Inferior parietal cortex (tissue), 1 donor: ENCODE measurements around the gene INPP5F.
"Not testable (repeated sequence)": the region's sequence is repeated elsewhere in the genome, so short reads cannot be mapped to it uniquely, and the experiment has no call there.

Experiments
- DNase-seq: peaks from one replicate; pipeline ENCODE4 v3.0.0-alpha.2; 2016; ENCODE audit errors: extremely low spot score

INPP5F gene

DNA sequence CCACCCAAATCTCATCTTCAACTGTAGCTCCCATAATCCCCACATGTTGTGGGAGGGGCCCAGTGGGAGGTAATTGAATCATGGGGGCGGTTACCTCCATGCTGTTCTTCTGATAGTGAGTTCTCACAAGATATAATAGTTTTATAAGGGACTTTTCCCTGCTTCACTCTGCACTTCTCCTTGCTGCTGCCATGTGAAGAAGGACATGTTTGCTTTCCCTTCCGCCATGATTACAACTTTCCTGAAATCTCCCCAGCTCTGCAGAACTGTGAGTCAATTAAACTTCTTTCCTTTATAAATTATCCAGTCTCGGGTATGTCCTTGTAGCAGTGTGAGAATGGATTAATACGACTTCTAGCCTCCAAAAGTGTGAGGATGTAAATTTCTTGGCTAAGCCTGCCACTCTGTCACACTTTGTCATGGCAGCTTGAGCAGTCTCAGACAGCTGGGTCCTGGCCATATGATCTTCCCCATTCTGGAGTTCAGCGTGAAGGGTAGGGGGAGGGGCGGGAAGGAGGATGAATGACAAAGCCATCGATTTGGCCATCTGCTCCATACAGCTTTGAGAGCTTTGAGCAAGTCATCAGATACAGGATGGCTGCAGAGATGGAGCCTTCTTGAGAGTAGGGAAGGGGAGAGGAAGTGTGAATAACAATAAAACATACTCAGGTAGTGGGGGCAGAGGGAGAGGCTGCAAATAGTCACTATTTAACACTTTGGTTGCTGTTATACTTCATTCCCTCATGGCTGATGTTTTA lies 19.1 kb upstream of the INPP5F start:
- no peak for DNase-seq

- not testable (repeated sequence) for DNase-seq
These were observed 18.5 kb upstream of the INPP5F start for GRCh38 chr10:119707331-119707730.

GRCh38 chr10:119710935-119711334 lies 14.9 kb upstream of the INPP5F start:
- not testable (repeated sequence) for DNase-seq

- DNase-seq = peak; percentile 40
These were observed 11.9 kb upstream of the INPP5F start for GRCh38 chr10:119713744-119714483.

GRCh38 chr10:119714484-119714816 lies 11.4 kb upstream of the INPP5F start:
- no peak for DNase-seq

DNA sequence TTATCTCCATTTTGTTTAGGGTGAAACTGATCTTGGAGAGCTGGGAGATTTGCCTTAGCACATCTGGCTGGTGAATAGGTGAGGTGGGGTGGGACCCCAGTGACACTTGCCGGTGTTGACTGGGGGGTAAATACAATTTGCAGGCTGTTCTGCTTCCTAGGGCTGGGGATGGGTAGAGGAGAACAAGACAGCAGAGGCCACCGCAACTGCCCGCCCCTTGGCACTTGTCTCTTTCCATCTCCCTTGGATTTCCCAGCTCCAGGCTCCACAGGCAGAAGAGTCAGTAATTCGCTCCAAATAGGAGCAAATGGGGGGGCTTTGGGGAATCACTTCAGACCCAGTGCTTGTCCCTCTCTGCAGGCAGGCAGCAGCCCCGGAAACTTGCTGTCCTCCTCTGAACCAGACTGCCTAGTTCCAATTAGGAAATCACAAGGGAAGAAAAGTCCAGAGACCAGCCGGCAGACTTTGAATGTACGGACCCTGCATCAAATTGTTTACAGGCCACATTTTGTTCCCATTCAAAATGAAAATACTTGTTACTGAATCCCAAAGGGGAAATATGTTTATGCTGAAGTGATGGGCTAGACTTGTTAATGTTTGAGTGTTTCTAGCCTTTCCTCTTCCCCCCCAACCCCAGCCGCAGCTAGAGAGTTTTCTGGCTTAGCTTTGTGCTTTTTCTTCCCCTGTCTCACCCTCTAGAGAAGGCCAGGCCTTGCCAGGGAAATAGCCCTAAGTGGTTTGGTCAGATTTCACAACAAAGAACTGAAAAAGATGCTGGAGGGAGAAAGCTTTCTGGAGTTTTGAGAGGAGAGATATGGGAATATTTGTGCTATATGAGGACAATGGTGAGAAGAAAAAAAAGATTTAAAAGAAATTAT lies 10.0 kb upstream of the INPP5F start:
- DNase-seq = no peak

- no peak for DNase-seq
These were observed 2.7 kb upstream of the INPP5F start for GRCh38 chr10:119723161-119723560.

GRCh38 chr10:119723624-119724023 lies 2.2 kb upstream of the INPP5F start:
- DNase-seq = no peak

DNA sequence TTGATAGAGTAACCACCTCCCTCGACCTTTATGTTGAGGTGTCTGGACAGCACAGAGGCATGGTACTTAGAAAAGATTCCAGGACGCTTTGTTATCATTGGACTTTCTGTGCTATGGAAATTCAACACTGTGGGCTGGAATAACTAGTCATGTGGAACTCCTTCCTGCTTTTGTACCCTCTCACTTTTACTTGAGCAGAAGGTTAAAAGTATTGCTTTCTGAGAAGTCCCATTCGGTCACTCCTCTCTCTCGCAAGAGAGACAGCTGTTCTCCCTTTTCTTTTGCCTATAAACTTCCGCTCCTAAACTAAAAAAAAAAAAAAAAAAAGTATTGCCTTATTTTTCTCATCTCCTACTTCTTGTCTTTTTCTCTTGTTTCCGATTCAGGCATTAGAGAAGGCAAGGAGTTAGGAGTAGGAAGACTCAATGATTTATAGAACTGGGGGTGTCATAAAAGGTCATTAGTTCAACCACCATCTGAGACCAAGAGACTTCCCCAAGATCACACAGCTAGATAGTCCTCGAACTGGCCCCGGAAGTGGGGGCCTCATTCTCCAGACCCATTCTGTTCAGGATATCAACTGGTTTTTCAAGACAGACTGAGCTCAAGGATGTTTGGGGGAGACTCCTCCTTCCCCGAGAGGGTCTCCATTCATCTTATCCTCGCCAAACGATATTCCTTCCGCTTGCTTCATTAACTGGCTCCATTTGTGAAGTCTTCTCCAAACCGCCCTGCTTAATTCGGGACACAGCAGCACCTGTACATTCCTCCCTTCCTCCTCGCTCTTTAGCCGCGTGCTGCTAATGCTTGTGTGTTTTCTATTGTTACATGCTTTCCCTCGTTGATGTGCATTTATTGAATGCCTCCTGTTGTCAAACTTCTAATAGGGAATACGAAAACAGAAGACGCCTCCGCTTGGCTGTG lies 995 bp upstream of the INPP5F start:
- peak; percentile 55 for DNase-seq

DNA sequence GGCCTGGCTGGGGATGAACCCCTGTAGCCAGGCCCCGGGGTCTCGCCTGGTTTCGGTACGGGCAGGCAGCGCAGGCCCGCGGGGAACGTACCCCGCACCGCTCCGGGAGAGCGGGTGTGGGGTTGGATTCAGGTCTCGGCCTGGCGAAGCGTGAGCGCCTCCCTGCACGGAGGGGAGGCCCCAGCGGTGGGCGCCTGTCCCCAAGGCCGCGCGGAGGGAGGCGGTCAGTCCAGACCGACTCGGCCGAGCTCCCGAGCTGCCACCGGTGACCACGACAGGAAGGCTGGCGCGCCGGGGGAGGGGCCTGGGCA lies 378 bp upstream of the INPP5F start:
- no peak for DNase-seq

- no peak for DNase-seq
These were observed 919 bp downstream of the INPP5F start for GRCh38 chr10:119726676-119727261.

GRCh38 chr10:119728172-119728800 lies 2.4 kb downstream of the INPP5F start:
- no peak for DNase-seq

DNA sequence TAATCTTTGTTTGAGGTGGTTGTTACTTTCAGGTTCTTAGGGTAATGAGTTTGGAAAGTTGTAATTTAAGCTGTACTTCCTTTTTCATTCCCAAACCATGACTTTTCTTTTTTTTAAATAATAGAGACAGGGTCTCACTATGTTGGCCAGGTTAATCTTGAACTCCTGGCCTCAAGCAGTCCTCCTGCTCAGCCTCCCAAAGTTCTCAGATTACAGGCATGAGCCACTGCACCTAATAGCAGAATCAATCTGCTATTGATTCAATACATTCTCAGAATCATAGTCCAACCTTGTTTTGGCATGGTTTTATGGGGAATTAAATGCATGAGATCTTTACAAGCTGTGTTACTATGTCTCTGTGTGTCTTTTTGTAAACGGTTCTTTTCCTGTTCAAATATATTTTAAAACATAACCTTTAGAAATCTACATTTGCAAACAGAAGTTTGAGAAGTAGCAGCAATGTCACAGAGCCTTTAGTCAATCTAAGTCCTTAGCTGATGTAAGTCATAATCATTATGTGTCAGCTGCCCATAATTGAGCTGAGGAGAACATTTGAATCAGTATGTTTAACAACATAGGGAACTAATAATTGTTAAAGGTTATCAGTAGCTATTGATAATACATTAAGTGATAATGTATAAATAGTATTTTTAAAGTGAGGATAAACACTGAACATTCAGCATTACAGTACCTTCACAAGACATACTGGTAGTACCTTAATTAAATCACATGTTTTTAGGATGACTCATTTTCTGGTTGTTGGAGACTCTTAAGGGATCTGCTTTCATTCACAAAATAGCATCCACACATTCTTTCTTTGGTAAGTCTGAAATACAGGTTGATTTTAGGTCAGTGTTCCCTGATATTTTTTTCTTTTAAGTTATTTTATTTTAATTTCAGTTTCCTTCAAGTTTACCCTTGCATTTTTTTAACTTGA lies 8.8 kb downstream of the INPP5F start:
- no peak for DNase-seq

GRCh38 chr10:119735451-119735850 lies 9.6 kb downstream of the INPP5F start:
- no peak for DNase-seq

DNA sequence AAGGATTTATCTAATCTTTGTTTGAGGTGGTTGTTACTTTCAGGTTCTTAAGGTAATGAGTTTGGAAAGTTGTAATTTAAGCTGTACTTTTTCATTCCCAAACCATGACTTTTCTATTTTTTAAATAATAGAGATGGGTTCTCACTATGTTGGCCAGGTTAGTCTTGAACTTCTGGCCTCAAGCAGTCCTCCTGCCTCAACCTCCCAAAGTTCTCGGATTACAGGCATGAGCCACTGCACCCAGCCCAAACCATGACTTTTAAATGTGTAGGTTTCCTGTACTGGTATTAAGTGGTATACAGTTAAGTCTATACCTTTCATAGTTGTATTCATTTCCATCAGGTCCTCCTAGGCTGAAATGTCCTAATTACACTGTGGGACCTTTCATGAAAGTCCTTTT lies 10.4 kb downstream of the INPP5F start:
- DNase-seq = no peak

GRCh38 chr10:119737039-119737663 lies 11.3 kb downstream of the INPP5F start:
- DNase-seq = no peak

DNA sequence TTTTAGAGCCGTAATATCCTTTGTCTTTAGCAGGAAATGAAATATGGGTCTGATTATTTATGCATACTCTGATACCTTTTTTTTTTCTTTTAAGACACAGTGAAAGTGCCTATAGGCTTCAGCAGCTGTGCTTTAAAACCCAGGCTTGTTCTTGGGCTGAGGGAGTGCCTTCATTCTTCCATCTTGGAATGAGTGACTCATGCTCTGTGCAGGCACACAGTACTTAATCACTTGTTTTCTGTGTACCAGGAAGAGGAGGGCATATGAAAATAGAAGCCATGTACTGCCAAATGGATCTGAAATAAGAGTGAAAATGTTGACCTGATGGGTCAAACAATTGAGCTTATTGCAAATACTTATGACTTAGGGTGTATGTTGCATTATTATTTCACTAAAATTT lies 12.0 kb downstream of the INPP5F start:
- DNase-seq = no peak

- no peak for DNase-seq
These were observed 13.1 kb downstream of the INPP5F start for GRCh38 chr10:119738962-119739361.

- DNase-seq = no peak
These were observed 14.2 kb downstream of the INPP5F start for GRCh38 chr10:119740096-119740495.
